K562 (cell line): ENCODE data around the gene ENSA. TPM values are rescaled to one million over a fixed set of nuclear protein-coding genes. Genes with fewer than 3 reads are reported as not detected.

ENCODE experiments used
- BDP1 ChIP-seq: IDR thresholded peaks from 3 replicates; pipeline ENCODE4 v1.6.1; 2011; ENCODE audit not compliant: insufficient read length, insufficient read depth
- KAT7 ChIP-seq: sonication (generic); formaldehyde crosslinking; IDR thresholded peaks from 2 replicates; pipeline ENCODE4 v1.8.0; 2022; ENCODE audit warnings: missing genetic modification reagents, mild to moderate bottlenecking, borderline replicate concordance
- KDM2B ChIP-seq: fragments of 250-450 bp; sonication (Bioruptor Pico); IDR thresholded peaks from 2 replicates; pipeline ENCODE4 v1.8.0; 2021; ENCODE audit warnings: mild to moderate bottlenecking, moderate library complexity
- MAFG ChIP-seq: fragments of 450-650 bp; conservative IDR thresholded peaks from 2 replicates; pipeline ENCODE4 v1.6.1; 2016; ENCODE audit warnings: missing genetic modification characterization, missing compliant biosample characterization
- NFE2L1 ChIP-seq: fragments of 450-650 bp; IDR thresholded peaks from 2 replicates; pipeline ENCODE4 v1.6.1; 2016; ENCODE audit warnings: missing genetic modification characterization, low read depth, mild to moderate bottlenecking, missing compliant biosample characterization, moderate library complexity, borderline replicate concordance
- RBM22 ChIP-seq: fragments of 200-400 bp; formaldehyde crosslinking; IDR thresholded peaks from 2 replicates; pipeline ENCODE4 v1.6.1; 2018; ENCODE audit warnings: low read length, low read depth; ENCODE audit not compliant: poor library complexity, severe bottlenecking
- RBM25 ChIP-seq: fragments of 200-400 bp; formaldehyde crosslinking; IDR thresholded peaks from 2 replicates; pipeline ENCODE4 v1.6.1; 2018; ENCODE audit warnings: low read length, low read depth, moderate library complexity; ENCODE audit not compliant: severe bottlenecking
- ZNF408 ChIP-seq: fragments of 250-450 bp; sonication (Bioruptor Pico); IDR thresholded peaks from 2 replicates; pipeline ENCODE4 v1.4.0; 2020; ENCODE audit warnings: low read depth, mild to moderate bottlenecking, moderate library complexity
- ZNF431 ChIP-seq: sonication (generic); formaldehyde crosslinking; IDR thresholded peaks from 2 replicates; pipeline ENCODE4 v1.8.0; 2022; ENCODE audit warnings: mild to moderate bottlenecking, missing genetic modification reagents
- polyA plus RNA-seq, 8 experiments: library from polyadenylated mRNA; depleted of rRNA in 4 of 8; stranded (reverse) in 5 of 8; unstranded in 3 of 8; fragments of >200 nt; fragmentation: Nextera tagmentation in 2 of 8; fragmentation: Illumina TruSeq in 1 of 8; extraction: Ambion mirVana in 2 of 8; extraction: Trizol in 1 of 8; gene quantifications; 2 replicates each; pipeline versions ENCODE4 v1.2.1 to v1.2.3, GENCODE V29; 2011 to 2014; ENCODE audit warnings: inconsistent platforms in 1 of 8, missing spikeins in 1 of 8
- total RNA-seq, 7 experiments: library from RNA; depleted of rRNA in 6 of 7; stranded (reverse); fragments of >200 nt in 6 of 7; fragmentation: Illumina TruSeq in 2 of 7; extraction: Trizol in 2 of 7; gene quantifications; 2 replicates each; pipeline versions ENCODE4 v1.2.1 to v1.2.3, GENCODE V29; 2011 to 2021; ENCODE audit warnings: low replicate concordance in 1 of 7
- TF ChIP-seq, protein P1 (sequence below), 2 experiments: fragments of 450-650 bp; formaldehyde crosslinking in 1 of 2; IDR thresholded peaks; 2 replicates each; pipeline versions ENCODE4 v1.4.0 to v1.6.1; 2014 to 2020; ENCODE audit warnings: mild to moderate bottlenecking in 2 of 2, borderline replicate concordance in 1 of 2, low read depth in 1 of 2
- TF ChIP-seq, protein P2 (sequence below): fragments of 450-650 bp; IDR thresholded peaks from 2 replicates; pipeline ENCODE4 v1.6.1; 2018; ENCODE audit warnings: mild to moderate bottlenecking, low read depth; ENCODE audit not compliant: partially characterized antibody
- TF ChIP-seq, protein P3 (sequence below): fragments of 450-650 bp; IDR thresholded peaks from 2 replicates; pipeline ENCODE4 v1.6.1; 2014; ENCODE audit warnings: low read depth, mild to moderate bottlenecking, moderate library complexity, borderline replicate concordance
- TF ChIP-seq, protein P4 (sequence below): sonication (generic); formaldehyde crosslinking; IDR thresholded peaks from 2 replicates; pipeline ENCODE4 v1.8.0; 2022; ENCODE audit warnings: missing genetic modification reagents, mild to moderate bottlenecking, moderate library complexity, borderline replicate concordance

The ENSA gene
- total and polyA plus RNA-seq, 9 of the 15 experiments (the other 6 are each of a cell fraction or from before 2014, with no cell fraction given): 68.1 to 605 (median 188) TPM

DNA sequence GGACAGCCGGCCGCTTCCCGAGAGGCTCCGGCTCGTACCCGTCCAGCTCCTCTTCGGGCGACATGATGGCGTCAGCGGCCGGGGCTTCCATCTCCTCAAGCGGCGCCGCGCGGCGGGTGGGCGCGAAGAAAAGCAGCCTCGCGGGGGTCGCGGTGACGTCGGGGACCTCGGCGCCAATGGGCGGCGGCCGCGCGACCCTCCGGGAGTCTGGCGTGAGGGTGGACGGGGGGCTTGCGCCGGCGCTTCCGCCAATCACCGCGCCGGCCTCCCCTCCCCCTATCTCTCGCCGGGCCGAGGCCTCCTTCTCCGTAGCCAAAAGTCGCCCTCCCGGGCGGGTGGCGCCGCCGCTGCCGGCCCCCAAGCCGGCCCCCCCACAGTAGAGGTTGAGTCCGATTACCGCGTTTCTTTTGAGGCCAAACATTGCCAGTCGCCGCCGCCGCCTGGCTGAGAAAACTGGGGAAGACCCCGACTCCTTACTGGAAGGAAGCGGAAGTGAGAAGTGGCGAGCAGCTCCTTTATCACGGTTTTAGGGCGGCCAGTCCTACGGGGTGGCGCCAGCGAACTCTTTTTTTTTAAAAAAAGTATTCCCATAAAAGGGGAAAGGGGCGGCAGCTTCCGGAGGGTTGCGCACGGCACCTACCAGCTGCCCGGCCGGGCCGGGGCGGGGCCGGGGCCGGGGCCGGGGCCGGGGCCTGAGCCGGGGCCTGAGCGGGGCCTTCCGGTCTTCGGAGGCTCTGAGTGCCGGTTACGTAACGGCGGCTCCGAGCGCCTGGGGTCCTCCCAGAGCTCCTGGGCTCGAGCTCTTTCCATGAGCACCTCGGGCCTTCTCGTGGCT is 50.1 kb downstream of the ENSA start, which contains the start of gene MCL1 (continued):
- TF ChIP-seq, protein P1, sequence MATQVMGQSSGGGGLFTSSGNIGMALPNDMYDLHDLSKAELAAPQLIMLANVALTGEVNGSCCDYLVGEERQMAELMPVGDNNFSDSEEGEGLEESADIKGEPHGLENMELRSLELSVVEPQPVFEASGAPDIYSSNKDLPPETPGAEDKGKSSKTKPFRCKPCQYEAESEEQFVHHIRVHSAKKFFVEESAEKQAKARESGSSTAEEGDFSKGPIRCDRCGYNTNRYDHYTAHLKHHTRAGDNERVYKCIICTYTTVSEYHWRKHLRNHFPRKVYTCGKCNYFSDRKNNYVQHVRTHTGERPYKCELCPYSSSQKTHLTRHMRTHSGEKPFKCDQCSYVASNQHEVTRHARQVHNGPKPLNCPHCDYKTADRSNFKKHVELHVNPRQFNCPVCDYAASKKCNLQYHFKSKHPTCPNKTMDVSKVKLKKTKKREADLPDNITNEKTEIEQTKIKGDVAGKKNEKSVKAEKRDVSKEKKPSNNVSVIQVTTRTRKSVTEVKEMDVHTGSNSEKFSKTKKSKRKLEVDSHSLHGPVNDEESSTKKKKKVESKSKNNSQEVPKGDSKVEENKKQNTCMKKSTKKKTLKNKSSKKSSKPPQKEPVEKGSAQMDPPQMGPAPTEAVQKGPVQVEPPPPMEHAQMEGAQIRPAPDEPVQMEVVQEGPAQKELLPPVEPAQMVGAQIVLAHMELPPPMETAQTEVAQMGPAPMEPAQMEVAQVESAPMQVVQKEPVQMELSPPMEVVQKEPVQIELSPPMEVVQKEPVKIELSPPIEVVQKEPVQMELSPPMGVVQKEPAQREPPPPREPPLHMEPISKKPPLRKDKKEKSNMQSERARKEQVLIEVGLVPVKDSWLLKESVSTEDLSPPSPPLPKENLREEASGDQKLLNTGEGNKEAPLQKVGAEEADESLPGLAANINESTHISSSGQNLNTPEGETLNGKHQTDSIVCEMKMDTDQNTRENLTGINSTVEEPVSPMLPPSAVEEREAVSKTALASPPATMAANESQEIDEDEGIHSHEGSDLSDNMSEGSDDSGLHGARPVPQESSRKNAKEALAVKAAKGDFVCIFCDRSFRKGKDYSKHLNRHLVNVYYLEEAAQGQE (IDR thresholded peaks at IDR 0.05; ENCODE audit: borderline replicate concordance): peak; percentile 19; the same call in 1 of the 2 replicates
- TF ChIP-seq, protein P1 (CRISPR knock-in tag; IDR thresholded peaks at IDR 0.05; ENCODE audit: low read depth): peak; percentile 65; the same call in 1 of the 2 replicates
- TF ChIP-seq BDP1: no peak
- no peak for TF ChIP-seq MAFG (tag)
- peak; percentile 27; the same call in 1 of the 2 replicates for TF ChIP-seq KAT7 (CRISPR knock-in tag)
- TF ChIP-seq, protein P2, sequence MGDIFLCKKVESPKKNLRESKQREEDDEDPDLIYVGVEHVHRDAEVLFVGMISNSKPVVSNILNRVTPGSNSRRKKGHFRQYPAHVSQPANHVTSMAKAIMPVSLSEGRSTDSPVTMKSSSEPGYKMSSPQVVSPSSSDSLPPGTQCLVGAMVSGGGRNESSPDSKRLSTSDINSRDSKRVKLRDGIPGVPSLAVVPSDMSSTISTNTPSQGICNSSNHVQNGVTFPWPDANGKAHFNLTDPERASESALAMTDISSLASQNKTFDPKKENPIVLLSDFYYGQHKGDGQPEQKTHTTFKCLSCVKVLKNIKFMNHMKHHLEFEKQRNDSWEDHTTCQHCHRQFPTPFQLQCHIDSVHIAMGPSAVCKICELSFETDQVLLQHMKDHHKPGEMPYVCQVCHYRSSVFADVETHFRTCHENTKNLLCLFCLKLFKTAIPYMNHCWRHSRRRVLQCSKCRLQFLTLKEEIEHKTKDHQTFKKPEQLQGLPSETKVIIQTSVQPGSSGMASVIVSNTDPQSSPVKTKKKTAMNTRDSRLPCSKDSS: no peak
- TF ChIP-seq, protein P3, sequence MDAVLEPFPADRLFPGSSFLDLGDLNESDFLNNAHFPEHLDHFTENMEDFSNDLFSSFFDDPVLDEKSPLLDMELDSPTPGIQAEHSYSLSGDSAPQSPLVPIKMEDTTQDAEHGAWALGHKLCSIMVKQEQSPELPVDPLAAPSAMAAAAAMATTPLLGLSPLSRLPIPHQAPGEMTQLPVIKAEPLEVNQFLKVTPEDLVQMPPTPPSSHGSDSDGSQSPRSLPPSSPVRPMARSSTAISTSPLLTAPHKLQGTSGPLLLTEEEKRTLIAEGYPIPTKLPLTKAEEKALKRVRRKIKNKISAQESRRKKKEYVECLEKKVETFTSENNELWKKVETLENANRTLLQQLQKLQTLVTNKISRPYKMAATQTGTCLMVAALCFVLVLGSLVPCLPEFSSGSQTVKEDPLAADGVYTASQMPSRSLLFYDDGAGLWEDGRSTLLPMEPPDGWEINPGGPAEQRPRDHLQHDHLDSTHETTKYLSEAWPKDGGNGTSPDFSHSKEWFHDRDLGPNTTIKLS: no peak
- TF ChIP-seq RBM25: peak; percentile 43
- 0 out of 2 replicates have a peak, but pooled peaks have one; percentile 60 for TF ChIP-seq ZNF431 (CRISPR knock-in tag)
- TF ChIP-seq ZNF408 (CRISPR knock-in tag): no peak
- TF ChIP-seq RBM22: peak; percentile 98
- TF ChIP-seq, protein P4, sequence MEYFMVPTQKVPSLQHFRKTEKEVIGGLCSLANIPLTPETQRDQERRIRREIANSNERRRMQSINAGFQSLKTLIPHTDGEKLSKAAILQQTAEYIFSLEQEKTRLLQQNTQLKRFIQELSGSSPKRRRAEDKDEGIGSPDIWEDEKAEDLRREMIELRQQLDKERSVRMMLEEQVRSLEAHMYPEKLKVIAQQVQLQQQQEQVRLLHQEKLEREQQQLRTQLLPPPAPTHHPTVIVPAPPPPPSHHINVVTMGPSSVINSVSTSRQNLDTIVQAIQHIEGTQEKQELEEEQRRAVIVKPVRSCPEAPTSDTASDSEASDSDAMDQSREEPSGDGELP: peak; percentile 74; the same call in 1 of the 2 replicates
- TF ChIP-seq KDM2B (CRISPR knock-in tag): 0 out of 2 replicates have a peak, but pooled peaks have one; percentile 47
- no peak for TF ChIP-seq NFE2L1 (tag)
